H7 (cell line): ENCODE measurements around the gene TMEM63A. TPM values are rescaled to one million over a fixed set of nuclear protein-coding genes. Genes with fewer than 3 reads are reported as not detected.
"Not testable (repeated sequence)": the region's sequence is repeated elsewhere in the genome, so short reads cannot be mapped to it uniquely, and the experiment has no call there.

Source experiments
- DNase-seq: peaks from one replicate; pipeline ENCODE4 v3.0.0; 2012
- H3K27me3 ChIP-seq: 2 replicates; pipeline ENCODE4 v1.6.0; 2011; ENCODE audit warnings: mild to moderate bottlenecking, low read length; ENCODE audit not compliant: control insufficient read depth, insufficient read depth
- H3K36me3 ChIP-seq: replicated peaks from 2 replicates; pipeline ENCODE4 v1.5.1; 2011; ENCODE audit warnings: low read length; ENCODE audit not compliant: control insufficient read depth, insufficient read depth
- H3K4me3 ChIP-seq: 2 replicates; pipeline ENCODE4 v1.5.1; 2011; ENCODE audit warnings: low read depth, mild to moderate bottlenecking, control low read depth, low read length, moderate library complexity; ENCODE audit not compliant: insufficient read depth
- total RNA-seq: library from RNA; depleted of rRNA; stranded (reverse); fragments of >200 nt; shearing (Covaris generic); gene quantifications from 2 replicates; pipeline ENCODE4 v1.2.3, GENCODE V29; 2014; rRNA removed

TMEM63A gene
- 101 and 154 TPM in 2 replicates for total RNA-seq

DNA sequence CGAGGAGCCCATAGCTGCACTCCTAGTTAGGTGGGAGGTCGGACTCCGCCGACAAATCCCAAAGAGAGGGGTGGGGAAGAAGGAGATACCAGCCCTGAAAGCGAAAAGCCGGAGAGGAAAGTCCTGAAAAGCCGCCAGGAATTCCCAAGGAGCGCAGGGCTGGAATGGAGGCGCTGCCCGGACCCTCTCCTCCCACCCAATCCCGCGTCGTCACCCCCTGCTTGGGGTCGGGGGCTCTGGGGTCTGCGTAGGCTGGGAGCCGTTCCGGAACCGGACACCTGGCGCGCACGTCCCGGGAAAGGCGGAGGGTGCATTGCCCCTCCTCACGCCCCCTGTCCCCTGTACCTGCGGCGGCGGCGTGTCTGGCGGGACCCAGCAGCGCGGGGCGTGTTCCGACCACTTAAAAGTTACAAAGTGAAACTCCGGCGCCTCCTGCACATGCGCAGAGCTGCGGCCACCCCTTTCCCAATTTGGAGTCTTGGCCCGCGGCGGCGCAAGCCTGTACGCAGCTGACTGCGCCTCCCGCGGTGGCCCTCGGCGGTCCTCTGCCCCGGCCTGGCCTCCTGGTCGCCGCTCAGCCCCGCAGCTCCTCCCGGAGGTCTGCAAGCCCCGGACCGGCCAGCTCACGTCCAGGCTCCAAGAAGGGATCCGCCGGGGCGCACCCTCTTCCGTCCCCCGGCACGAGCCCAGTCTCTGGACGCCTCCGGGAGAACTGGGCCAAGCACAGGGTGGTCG lies at the start of gene TMEM63A:
Gene TMEM63A (minus strand): TSS at position 422 of the 735 bp plus-strand sequence. CDS start 4,800 bp downstream, outside the sequence.
- peak; percentile 98 for DNase-seq
- peak within 1 kb of the TSS; percentile 97 for H3K4me3 ChIP-seq
- H3K27me3 ChIP-seq: no peaks in the 10 kb centered on the region
- H3K36me3 ChIP-seq: peaks cover 28% of the 10 kb centered on the region

DNA sequence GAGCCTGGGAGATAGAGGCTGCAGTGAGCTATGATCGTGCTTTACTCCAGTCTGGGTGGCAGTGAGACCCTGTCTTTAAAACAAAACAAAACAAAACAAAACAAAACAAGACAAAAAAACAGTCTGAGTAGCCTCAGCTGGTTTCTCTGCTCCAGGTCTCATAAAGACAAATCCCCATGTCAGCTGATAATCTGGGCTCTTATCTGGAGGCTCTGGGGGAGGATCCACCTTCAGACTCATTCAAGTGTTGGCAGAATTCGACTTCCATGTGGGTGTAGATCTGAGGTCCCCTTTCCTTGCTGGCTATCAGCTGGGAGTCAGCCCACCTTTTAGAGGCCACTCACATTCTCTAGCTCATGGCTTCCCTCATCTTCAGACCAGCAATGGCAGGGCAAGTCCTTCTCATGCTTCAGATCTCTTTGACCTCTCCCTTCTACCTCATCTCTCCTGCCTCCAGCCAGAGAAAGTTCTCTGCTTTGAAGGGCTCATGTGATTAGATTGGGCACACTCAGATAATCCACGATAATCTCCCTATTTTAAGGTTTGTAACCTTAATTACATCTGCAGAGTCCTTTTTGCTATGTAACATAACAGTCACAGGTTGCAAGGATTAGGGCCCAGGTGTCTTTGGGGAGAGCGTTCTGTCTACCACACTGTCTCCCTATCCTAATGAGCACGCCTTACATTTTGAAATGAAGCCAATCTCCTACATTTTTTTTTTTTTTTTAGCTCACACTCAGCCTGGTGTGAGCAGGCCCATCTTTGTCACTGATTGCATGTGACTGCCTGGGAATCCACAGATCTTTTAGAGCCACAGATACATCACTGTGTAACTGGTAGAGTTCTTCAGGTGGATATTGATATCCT lies 49.3 kb upstream of the TMEM63A start:
- H3K4me3 ChIP-seq: no peak overlapping the region
- H3K27me3 ChIP-seq: no peaks in the 10 kb centered on the region
- no peak for DNase-seq
- H3K36me3 ChIP-seq: no peaks in the 10 kb centered on the region

DNA sequence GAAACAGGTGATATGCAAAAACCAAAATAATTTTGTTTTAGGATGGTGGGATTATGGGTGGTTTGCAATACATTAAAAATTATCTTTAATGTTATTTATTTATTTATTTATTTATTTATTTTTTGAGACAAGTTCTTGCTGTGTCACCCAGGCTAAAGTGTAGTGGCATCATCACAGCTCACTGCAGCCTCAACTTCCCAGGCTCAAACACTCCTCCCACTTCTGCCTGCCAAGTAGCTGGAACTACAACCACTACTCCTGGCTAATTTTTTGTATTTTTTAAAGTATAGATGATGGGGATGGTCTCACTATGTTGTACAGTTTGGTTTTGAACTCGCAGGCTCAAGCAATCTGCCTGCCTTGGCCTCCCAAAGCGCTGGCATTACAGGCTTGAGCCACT lies 48.4 kb upstream of the TMEM63A start:
- Histone ChIP-seq H3K36me3 (no peaks in the 10 kb centered on the region), H3K4me3 (no peak overlapping the region), H3K27me3 (no peaks in the 10 kb centered on the region)
- DNase-seq: no peak

DNA sequence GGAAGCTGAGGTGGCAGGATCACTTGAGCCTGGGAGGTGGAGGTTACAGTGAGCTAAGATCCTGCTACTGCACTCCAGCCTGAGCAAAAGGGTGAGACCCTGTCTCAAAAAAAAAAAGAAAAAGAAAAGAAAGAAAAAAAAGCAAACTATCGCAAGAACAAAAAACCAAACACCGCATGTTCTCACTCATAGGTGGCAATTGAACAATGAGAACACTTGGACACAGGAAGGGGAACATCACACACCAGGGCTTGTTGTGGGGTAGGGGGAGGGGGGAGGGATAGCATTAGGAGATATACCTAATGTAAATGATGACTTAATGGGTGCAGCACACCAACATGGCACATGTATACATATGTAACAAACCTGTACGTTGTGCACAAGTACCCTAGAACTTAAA lies 47.3 kb upstream of the TMEM63A start:
- not testable (repeated sequence) for H3K4me3 ChIP-seq, H3K27me3 ChIP-seq, DNase-seq, H3K36me3 ChIP-seq

DNA sequence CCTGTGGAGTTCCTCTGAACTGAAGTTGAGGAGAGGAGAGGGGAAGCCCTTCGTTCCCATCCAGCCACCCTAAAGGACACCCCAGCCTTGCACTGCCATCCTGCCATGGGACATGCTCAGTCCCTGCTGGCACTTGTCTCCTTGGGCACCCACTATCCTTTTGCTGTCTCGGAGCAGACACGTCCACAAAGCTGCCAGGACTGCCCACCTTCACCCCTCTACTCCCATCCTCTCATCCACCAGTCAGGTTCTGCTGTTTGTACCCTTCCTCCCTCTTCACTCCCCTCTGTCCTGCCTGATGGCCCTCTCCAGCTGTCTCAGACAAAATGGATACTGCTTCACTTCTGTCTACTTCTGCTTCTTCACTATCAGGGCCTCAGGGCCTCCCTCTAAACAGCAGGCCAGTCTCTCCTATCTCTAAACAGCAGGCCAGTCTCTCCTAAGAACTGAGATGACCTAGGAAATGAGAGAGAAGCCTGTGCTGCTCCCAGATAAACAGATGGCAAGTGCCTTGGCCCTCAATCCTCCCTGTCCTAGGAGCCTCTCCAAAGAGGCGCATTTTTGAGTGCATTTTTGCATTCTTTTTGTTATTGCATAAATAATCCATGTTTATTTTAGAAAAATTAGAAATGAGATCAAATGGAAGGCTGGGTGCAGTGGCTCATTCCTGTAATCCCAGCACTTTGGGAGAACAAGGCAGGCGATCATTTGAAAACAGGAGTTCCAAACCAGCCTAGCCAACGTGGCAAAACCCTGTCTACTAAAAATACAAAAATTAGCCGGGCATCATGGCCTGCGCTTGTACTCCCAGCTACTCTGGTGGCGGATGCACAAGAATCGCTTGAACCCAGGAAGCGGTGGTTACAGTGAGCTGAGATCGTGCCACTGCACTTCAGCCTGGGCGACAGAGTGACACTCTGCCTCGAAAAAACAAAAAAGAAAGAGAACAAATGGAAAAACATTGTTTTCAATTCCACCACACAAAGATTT lies 46.3 kb upstream of the TMEM63A start:
- DNase-seq: no peak
- no peaks in the 10 kb centered on the region for H3K36me3 ChIP-seq
- no peak overlapping the region for H3K4me3 ChIP-seq
- H3K27me3 ChIP-seq: no peaks in the 10 kb centered on the region

DNA sequence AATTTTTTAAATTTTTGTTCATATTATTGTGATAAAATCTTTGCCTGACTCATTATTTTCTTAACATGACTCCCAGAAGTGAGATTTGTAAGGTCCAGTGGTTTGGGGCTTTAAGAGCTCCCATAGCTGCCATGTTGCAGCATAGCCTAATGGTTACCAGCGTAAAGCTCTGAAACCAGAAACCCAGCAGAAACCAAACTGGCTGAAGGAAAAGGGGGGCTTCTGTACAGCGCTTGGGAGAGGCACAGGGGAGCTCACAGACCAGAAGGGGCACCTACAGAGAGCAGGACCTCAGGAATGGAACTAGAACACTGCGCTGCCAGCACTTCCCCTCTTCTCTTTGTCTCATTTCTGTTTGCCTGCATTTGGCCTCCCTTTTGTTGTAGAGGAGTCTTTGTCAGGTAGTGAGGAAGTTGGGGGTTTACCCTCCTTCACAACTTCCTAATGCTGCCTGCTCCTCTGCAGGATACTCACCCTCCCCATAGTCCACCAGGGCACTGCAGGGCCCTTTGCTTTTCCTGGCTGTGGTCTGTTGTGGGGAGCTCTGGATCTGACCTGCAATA lies 44.5 kb upstream of the TMEM63A start:
- Histone ChIP-seq H3K27me3 (no peaks in the 10 kb centered on the region), H3K36me3 (peaks cover 13% of the 10 kb centered on the region), H3K4me3 (no peak overlapping the region)
- DNase-seq: peak; percentile 34

DNA sequence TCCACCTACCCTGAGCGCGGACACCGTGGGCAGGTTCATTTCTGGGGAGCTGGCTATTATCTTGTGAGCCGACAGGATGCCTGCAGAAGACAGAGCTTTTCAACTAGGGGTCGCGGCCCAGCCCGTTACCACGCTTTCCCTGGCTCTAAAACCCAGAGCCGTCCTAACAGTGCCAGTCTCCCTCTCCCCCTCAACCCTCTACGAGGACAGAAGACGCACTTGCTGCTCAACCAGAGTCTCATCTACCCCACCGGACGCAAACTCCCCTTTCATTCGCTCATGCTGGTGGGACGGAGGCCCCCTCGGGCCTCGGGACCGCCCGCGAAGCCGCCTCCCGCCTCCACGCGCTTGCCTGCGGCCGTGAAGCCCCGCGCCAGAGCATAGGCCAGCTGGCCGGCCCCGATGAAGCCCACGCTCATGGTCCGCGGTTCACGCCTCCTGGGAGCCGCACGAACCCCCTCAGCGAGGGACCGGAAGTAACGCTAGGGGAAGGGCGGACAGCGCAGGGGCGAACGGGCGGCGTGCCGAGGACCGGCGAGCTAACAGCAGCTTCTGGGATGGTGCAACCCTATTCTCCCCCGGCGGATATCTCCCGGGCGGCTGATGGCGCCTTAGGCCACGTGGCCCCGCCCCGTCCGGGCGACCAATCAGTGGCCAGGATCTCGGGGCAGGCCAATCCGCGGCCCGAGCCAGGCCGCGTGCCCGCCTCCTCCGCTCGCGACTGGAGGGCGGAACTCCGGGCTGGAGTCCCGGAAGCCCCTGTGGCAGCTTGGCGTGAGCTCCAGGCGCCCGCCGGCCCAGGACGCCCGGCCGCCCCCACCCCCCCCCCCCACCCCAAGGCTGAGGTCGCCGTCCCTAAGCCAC lies 41.7 kb upstream of the TMEM63A start, which contains the start of gene PYCR2:
Gene PYCR2 (minus strand): TSS at position 559 of the 864 bp plus-strand sequence. CDS start 140 bp downstream, at position 419.
- Histone ChIP-seq H3K4me3 (peak within 1 kb of the TSS; percentile 100), H3K36me3 (peaks cover 35% of the 10 kb centered on the region), H3K27me3 (no peaks in the 10 kb centered on the region)
- peak; percentile 100 for DNase-seq

DNA sequence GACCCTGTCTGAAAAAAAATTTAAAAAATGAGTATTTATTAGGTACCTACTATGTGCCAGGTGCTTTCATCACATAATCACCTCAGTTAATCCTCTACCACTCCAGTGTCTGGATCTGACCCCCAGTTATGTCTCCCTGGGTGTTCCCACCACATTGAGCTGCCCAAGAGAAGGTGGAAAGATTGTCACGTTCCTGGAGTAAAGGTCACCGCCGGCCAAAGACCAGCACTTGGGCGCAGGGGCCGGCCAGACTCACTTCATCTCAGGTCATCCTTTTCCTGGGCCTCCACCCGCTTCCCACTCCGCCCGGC lies 41.2 kb upstream of the TMEM63A start:
- no peak for DNase-seq
- Histone ChIP-seq H3K27me3 (no peaks in the 10 kb centered on the region), H3K36me3 (peaks cover 35% of the 10 kb centered on the region), H3K4me3 (peak overlapping the region; percentile 100)

DNA sequence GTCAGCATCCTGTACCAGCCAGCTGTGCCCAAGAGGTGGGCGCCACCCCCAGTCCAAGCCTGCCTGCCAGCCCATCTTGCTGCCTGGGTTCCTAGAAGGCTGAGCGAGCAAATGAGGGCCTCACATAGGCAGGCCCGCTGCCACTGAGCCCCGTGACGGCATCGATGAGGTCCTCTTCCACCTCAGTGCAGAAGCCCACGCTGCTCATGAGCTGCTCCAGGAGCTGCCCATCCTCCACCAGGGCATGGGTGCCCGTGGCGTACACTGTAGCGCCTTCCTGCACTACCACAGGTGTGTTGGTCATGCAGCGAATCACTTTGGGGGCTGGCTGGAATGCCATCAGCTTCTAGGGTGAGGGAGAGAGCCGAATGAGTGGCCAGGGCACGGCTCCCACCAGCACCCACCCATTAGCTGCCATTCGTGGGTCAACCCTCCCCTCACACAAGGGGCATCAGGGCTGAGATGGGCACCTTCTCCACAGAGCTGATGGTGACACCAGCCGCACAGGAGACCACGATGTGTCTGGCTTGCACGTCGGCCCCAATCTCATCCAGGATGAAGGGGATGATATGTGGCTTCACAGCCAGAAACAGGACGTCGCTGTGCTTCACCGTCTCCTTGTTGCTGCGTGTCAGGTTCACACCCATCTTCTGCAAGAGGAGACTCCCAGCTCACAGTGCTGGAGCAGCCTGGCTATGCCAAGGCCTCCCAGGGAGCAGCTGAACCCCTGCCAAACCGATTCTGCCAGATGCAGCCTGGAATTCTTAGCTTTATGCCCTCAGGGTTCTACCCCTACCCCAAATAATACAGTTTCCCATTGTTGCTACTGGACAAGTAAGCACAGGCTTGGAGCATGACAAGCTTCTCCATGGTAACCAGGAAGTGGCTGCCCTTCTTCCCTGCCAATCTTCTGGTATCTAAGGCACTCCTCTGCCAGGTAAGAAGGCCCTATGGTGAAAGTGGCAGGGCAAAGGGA lies 39.8 kb upstream of the TMEM63A start:
- peak; percentile 26 for DNase-seq
- H3K36me3 ChIP-seq: peaks cover 36% of the 10 kb centered on the region
- no peaks in the 10 kb centered on the region for H3K27me3 ChIP-seq
- peak overlapping the region; percentile 100; the same call in 1 of the 2 replicates for H3K4me3 ChIP-seq

DNA sequence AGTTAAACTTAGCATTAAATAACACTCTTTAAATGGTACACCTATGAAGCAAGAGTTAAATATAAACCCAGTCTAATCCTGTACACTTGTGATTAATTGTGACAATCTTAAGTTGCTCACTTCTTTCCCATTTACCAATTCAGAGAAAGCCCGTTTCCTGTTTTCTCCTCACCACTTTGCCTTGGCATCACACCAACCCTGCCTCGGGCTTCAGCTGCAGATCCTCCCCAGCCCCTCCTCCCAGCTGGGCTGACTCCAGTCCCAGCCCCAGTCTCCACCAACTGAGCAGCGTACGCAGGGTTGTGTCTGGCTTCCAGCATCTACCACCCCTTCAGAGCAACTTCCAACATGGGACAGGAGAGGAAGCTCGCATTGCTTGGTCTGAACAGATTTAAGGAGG lies 37.7 kb upstream of the TMEM63A start:
- H3K4me3 ChIP-seq: no peak overlapping the region
- peaks cover 36% of the 10 kb centered on the region for H3K36me3 ChIP-seq
- DNase-seq: no peak
- no peaks in the 10 kb centered on the region for H3K27me3 ChIP-seq

DNA sequence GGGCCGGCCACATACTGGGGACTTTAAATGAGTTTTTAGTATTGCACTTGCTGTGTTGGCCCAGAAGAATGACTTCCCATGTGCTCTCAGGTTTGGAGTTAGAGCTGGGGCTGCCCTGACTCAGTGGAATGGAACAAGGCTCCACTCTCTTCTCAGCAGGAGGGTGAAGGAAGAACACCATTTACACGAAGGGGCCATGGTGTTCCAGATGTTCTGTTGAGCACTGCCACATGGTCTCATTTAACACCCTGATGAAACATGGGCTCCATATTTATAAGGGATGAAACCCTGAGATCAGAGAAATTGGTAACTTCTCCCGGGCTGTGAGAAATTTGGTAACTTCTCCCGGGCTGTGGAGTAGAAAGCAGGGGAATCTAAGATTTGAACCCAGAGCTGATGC lies 36.1 kb upstream of the TMEM63A start:
- H3K36me3 ChIP-seq: peaks cover 36% of the 10 kb centered on the region
- no peak overlapping the region for H3K4me3 ChIP-seq
- no peak for DNase-seq
- H3K27me3 ChIP-seq: no peaks in the 10 kb centered on the region

DNA sequence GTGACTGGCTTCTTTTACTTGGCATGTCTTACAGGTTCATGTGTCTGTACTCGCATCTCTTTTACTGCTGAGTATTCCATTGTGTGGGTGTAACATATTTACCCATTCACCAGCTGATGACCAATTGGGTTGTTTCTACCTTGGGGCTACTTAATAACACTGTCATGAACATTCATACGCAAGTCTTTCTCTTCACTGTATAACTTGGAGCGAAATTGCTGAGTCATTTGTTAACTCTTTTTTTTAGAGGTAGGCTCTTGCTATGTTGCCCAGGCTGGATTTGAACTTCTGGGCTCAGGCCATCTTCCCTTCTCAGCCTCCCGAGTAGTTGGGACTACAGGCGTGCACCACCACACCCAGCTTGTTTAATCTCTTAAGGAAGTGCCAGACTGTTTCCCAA lies 35.4 kb upstream of the TMEM63A start:
- Histone ChIP-seq H3K36me3 (peaks cover 32% of the 10 kb centered on the region), H3K27me3 (no peaks in the 10 kb centered on the region), H3K4me3 (no peak overlapping the region)
- DNase-seq: no peak
